T follicular helper cell (primary cell): ENCODE data around the gene STH.
A peak's percentile ranks its signal among the peaks of the same experiment; 100 is the strongest.

Experiments
- DNase-seq: peaks from one replicate; pipeline ENCODE4 v3.0.0-alpha.2; 2020; ENCODE audit warnings: low read depth

Gene STH

DNA sequence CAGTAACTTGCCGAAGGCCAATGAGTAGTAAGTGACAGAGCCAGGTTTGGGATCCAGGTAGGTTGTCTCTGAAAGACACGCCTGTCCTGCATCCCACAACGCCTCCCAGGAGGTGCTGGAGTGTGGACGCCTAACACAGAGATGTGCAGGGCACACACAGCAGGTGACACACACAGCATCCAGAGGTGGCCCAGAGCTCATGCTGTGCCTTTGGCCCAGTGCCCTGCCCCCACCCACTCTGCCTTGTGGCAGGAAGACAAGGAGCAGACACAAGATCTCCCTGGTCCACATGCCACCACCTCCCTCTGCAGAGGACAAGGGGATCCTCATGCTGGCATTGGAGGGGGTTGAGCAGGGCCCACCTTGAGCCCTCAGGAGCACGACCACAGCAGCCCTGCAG, 14.7 kb upstream of the STH start:
- DNase-seq = no peak

DNA sequence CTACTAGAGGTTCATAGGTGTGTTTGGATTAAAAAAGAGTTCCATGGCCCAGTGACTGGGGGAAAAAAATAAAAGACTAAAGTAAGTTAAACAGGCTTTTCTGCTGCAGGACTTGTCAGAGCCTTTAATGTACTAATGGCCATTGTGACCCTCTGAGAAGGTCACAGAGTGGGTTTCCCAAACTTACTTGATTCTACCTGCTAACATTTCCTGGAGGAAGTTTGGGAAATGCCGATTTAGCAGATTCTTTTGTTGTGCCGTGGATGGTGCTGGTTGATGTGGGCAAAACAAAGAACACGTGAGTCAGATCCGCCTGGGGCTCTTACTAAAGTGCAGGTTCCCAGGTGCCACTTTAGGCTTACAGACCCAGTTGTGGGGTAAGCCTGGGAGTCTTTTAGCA, 13.6 kb upstream of the STH start:
- no peak for DNase-seq

DNA sequence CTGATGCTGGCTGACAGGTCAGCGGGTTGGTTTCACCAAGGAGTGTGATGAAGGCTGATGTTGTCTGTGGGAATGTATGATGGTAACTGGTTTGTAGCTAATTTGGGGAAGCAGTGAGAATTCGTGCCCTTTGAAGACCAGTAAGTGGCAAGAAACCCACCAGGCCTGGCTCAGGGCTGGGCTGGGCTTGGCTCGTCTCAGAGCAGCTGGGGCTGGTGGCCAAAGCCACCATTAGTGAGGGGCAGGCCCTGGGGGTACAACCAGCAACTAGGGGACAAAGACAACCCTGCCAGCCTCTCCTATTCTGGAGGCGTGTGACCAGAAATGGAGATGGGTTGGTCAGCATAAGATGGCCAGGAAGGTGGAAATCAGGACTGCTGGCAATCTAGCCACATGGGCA, 13.0 kb upstream of the STH start:
- no peak for DNase-seq

DNA sequence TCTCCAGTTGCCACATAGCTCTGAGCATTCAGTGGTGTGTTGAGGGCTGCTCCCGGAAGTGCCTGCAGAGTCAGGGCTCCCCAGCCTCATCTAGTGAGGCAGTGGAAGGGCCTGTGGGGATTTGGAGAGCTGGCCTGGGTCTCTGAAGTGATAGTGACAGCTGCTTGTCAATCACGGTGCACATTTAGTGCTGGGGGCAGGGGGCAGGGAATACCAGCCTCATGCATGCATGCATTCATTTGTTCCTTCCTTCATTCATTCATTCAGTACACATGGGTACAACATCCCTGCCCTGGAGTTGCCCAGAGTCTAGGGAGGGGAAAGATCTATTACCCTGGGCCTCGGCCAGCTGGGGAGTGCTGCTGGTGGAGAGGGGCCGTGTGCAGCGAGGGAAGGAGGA, 11.3 kb upstream of the STH start:
- no peak for DNase-seq

DNA sequence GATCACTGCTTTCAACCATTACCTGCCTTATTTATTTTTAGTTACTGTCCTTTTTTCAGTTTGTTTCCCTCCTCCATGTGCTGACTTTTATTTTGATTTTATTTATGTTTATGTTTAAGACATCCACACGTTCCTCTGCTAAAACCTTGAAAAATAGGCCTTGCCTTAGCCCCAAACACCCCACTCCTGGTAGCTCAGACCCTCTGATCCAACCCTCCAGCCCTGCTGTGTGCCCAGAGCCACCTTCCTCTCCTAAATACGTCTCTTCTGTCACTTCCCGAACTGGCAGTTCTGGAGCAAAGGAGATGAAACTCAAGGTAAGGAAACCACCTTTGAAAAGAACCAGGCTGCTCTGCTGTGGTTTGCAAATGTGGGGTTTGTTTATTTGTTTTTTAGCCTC, 9.3 kb upstream of the STH start:
- DNase-seq = no peak

DNA sequence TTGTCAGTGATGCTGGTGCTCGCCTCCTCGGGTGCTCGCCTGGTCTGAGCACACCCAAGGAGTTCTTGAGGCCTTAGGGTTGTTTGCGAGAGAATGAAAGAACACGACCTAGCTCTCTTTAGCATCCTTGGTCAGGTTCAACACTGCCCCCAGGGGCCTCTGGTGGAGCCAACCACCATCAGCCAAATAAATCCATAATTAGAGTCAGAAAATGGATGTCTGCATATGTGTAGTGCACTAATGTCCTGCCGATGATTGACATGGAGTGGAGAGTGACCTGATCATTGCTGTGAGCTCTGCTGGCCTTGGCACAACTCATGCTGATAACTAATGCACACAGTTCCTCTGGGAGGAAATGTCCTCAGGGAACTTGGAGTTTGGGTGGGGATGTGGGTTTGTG, 8.2 kb upstream of the STH start:
- DNase-seq = no peak

DNA sequence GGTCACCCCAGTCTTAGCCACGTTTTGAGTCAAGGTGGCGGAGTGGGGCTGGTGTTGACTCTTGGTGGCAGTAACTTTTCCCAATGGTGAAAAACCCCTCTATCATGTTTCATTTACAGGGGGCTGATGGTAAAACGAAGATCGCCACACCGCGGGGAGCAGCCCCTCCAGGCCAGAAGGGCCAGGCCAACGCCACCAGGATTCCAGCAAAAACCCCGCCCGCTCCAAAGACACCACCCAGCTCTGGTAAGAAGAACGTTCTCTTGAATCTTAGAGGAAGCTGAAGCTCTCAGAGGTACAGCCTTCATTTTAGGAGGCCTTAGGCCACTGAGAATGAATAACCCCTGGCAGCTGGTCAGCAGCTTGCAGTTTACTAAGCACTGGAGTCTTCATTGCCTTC, 7.7 kb upstream of the STH start:
- no peak for DNase-seq

DNA sequence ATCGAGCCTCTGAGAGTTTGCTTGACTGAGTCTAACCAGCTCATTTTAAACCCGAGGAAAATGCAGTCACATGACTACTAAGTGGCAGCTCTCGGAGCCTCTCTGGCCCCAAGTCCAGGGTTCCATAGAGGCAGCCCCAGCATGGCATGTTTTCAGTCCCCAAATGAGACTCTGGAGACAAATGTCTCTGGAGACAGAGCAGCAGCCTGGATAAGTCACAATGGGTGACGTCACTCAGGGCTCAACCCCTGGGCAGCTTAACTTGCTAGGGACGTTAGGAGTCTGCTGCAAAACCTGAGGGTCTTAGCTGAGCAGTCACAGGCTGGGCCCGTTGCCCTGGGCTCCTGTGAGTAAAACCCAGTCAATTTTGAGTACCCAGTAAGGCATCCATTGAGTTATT, 6.9 kb upstream of the STH start:
- DNase-seq = no peak

DNA sequence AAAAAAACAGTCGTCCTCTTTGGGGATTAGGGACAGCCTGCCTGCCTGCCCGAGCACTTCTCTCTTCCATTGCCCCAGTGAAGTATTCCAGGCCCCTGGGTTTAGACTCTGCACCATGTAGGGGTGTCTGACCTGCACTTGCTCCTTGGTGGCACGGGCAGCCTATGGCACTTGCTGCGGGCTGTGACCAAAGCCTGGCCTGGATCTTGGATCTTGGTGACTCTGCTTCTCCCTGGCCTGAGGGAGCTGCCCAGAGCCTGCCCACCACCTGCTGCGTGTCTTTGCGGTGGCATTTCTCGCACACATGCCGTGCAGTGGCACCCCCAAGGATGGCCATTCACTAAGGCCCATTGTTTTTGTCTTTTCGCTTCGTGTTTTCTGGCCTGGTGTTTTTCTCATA, 6.1 kb upstream of the STH start:
- no peak for DNase-seq

DNA sequence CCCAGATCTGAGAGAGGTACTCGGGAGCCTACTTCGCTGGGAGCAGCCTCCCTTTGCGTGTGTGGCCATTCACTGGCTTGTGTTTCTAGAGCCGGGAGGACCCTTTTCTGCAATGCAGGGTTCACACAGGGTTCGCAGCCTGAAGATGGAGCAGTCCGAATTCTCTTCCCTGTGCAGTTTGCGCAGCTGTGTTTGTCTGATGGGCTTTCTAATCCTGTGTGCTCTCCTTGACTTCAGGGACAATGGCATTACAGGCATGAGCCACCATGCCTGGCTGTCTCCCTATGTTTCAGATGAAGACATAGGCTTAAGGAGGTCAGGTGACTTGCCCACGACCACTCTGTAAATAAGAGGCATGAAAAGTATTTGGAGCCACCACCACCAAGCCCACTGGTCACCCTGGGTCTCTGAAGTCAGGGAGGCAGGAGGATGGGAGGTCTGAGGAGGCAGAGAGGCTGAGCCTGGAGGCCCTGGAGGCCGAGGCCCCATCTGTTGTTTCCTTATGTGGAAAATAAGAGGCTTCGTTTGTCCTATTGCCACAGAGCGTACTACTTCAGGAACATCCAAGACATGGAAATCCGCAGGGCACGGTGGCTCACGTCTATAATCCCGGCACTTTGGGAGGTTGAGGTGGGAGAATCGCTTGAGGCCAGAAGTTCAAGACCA, 5.0 kb upstream of the STH start:
- DNase-seq = no peak

DNA sequence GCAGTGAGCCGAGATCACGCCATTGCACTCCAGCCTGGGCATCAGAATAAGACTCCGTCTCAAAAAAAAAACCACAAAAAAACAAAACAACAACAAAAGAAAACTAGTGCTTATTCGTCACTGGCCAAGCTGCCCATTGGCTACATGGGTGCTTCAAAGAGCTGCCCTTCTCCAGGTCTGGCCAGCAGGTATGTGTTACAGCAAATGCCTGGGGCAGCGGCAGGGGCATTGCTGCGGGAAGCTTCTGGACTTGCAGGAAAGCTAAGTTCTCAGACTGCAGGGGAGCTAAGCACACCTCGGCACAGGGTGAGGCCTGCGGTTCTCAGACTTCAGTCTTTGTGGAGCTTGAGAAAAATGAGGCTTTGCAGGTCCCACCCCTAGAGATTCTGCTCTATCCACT, 4.1 kb upstream of the STH start:
- DNase-seq = no peak

DNA sequence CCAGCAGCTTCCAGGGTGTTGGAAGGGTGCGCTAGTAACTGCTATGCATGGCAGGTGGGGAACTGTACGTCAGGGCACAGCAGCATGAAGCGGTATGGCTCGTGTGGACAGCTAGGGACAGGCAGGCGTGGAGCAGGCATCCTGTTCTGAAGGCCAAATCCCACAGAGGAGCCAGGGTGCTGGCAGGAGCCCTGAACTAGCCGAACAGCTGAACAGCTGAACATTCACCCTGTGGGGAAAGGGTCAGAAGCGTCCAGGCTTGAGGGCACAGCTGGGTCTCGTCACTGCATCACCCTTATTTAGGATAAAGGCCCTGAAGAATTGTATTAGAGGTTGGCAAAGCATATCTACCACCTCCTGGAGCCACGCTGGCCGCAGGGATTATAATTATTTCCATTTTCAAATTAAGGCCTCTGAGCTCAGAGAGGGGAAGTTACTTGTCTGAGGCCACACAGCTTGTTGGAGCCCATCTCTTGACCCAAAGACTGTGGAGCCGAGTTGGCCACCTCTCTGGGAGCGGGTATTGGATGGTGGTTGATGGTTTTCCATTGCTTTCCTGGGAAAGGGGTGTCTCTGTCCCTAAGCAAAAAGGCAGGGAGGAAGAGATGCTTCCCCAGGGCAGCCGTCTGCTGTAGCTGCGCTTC, 3.3 kb upstream of the STH start:
- no peak for DNase-seq

DNA sequence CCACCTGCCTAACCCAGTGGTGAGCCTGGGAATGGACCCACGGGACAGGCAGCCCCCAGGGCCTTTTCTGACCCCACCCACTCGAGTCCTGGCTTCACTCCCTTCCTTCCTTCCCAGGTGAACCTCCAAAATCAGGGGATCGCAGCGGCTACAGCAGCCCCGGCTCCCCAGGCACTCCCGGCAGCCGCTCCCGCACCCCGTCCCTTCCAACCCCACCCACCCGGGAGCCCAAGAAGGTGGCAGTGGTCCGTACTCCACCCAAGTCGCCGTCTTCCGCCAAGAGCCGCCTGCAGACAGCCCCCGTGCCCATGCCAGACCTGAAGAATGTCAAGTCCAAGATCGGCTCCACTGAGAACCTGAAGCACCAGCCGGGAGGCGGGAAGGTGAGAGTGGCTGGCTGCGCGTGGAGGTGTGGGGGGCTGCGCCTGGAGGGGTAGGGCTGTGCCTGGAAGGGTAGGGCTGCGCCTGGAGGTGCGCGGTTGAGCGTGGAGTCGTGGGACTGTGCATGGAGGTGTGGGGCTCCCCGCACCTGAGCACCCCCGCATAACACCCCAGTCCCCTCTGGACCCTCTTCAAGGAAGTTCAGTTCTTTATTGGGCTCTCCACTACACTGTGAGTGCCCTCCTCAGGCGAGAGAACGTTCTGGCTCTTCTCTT, 2.6 kb upstream of the STH start:
- DNase-seq = no peak

DNA sequence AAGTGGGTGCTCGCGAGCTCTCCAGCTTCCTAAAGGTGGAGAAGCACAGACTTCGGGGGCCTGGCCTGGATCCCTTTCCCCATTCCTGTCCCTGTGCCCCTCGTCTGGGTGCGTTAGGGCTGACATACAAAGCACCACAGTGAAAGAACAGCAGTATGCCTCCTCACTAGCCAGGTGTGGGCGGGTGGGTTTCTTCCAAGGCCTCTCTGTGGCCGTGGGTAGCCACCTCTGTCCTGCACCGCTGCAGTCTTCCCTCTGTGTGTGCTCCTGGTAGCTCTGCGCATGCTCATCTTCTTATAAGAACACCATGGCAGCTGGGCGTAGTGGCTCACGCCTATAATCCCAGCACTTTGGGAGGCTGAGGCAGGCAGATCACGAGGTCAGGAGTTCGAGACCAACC, 1.9 kb upstream of the STH start:
- no peak for DNase-seq

DNA sequence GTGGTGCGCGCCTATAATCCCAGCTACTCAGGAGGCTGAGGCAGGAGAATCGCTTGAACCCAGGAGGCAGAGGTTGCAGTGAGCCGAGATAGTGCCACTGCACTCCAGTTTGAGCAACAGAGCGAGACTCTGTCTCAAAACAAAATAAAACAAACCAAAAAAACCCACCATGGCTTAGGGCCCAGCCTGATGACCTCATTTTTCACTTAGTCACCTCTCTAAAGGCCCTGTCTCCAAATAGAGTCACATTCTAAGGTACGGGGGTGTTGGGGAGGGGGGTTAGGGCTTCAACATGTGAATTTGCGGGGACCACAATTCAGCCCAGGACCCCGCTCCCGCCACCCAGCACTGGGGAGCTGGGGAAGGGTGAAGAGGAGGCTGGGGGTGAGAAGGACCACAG, 1.4 kb upstream of the STH start:
- no peak for DNase-seq

DNA sequence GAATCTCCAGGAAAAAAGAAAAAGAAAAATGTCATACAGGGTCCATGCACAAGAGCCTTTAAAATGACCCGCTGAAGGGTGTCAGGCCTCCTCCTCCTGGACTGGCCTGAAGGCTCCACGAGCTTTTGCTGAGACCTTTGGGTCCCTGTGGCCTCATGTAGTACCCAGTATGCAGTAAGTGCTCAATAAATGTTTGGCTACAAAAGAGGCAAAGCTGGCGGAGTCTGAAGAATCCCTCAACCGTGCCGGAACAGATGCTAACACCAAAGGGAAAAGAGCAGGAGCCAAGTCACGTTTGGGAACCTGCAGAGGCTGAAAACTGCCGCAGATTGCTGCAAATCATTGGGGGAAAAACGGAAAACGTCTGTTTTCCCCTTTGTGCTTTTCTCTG, 845 bp downstream of the STH start:
- no peak for DNase-seq

DNA sequence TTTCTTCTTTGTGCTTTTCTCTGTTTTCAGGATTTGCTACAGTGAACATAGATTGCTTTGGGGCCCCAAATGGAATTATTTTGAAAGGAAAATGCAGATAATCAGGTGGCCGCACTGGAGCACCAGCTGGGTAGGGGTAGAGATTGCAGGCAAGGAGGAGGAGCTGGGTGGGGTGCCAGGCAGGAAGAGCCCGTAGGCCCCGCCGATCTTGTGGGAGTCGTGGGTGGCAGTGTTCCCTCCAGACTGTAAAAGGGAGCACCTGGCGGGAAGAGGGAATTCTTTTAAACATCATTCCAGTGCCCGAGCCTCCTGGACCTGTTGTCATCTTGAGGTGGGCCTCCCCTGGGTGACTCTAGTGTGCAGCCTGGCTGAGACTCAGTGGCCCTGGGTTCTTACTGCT, 1.2 kb downstream of the STH start:
- no peak for DNase-seq

DNA sequence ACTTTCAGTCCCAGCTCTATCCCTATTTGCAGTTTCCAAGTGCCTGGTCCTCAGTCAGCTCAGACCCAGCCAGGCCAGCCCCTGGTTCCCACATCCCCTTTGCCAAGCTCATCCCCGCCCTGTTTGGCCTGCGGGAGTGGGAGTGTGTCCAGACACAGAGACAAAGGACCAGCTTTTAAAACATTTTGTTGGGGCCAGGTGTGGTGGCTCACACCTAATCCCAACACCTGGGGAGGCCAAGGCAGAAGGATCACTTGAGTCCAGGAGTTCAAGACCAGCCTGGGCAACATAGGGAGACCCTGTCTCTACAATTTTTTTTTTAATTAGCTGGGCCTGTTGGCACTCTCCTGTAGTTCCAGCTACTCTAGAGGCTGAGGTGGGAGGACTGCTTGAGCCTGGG, 1.7 kb downstream of the STH start:
- no peak for DNase-seq

DNA sequence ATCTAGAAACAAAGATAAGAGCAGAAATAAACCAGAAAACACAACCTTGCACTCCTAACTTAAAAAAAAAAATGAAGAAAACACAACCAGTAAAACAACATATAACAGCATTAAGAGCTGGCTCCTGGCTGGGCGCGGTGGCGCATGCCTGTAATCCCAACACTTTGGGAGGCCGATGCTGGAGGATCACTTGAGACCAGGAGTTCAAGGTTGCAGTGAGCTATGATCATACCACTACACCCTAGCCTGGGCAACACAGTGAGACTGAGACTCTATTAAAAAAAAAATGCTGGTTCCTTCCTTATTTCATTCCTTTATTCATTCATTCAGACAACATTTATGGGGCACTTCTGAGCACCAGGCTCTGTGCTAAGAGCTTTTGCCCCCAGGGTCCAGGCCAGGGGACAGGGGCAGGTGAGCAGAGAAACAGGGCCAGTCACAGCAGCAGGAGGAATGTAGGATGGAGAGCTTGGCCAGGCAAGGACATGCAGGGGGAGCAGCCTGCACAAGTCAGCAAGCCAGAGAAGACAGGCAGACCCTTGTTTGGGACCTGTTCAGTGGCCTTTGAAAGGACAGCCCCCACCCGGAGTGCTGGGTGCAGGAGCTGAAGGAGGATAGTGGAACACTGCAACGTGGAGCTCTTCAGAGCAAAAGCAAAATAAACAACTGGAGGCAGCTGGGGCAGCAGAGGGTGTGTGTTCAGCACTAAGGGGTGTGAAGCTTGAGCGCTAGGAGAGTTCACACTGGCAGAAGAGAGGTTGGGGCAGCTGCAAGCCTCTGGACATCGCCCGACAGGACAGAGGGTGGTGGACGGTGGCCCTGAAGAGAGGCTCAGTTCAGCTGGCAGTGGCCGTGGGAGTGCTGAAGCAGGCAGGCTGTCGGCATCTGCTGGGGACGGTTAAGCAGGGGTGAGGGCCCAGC, 2.6 kb downstream of the STH start:
- DNase-seq = no peak

DNA sequence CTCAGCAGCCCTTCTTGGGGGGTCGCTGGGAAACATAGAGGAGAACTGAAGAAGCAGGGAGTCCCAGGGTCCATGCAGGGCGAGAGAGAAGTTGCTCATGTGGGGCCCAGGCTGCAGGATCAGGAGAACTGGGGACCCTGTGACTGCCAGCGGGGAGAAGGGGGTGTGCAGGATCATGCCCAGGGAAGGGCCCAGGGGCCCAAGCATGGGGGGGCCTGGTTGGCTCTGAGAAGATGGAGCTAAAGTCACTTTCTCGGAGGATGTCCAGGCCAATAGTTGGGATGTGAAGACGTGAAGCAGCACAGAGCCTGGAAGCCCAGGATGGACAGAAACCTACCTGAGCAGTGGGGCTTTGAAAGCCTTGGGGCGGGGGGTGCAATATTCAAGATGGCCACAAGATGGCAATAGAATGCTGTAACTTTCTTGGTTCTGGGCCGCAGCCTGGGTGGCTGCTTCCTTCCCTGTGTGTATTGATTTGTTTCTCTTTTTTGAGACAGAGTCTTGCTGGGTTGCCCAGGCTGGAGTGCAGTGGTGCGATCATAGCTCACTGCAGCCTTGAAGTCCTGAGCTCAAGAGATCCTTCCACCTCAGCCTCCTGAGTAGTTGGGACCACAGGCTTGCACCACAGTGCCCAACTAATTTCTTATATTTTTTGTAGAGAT, 3.4 kb downstream of the STH start:
- DNase-seq = peak; percentile 57

DNA sequence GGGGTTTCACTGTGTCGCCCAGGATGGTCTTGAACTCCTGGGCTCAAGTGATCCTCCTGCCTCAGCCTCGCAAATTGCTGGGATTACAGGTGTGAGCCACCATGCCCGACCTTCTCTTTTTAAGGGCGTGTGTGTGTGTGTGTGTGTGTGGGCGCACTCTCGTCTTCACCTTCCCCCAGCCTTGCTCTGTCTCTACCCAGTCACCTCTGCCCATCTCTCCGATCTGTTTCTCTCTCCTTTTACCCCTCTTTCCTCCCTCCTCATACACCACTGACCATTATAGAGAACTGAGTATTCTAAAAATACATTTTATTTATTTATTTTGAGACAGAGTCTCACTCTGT, 3.9 kb downstream of the STH start:
- no peak for DNase-seq
